HepG2 (cell line): ENCODE measurements around the gene AKIP1. TPM values are rescaled to one million over a fixed set of nuclear protein-coding genes. Genes with fewer than 3 reads are reported as not detected.
A peak's percentile ranks its signal among the peaks of the same experiment; 100 is the strongest.

Experiments used
- ATM ChIP-seq: fragments of 450-650 bp; IDR thresholded peaks from 2 replicates; pipeline ENCODE4 v1.7.1; 2017; ENCODE audit warnings: mild to moderate bottlenecking, borderline replicate concordance
- EEA1 ChIP-seq: sonication (generic); formaldehyde crosslinking; IDR thresholded peaks from 2 replicates; pipeline ENCODE4 v1.5.1; 2020; ENCODE audit warnings: mild to moderate bottlenecking, missing genetic modification reagents, borderline replicate concordance
- KDM5A ChIP-seq: fragments of 200-600 bp; sonication (generic); IDR thresholded peaks from 2 replicates; pipeline ENCODE4 v1.7.0; 2018; ENCODE audit warnings: antibody characterized with exemption, mild to moderate bottlenecking, low read length, borderline replicate concordance
- PBX2 ChIP-seq: IDR thresholded peaks from 2 replicates; pipeline ENCODE4 v1.6.1; 2016; ENCODE audit warnings: control low read depth
- REL ChIP-seq: sonication (generic); formaldehyde crosslinking; conservative IDR thresholded peaks from 2 replicates; pipeline ENCODE4 v1.8.0; 2022; ENCODE audit warnings: mild to moderate bottlenecking, missing genetic modification reagents, moderate library complexity
- SCMH1 ChIP-seq: sonication (generic); formaldehyde crosslinking; IDR thresholded peaks from 2 replicates; pipeline ENCODE4 v1.9.0; 2021; ENCODE audit warnings: missing genetic modification reagents, mild to moderate bottlenecking, borderline replicate concordance
- SP1 ChIP-seq, 2 experiments: fragments of 450-650 bp in 1 of 2; sonication (generic) in 1 of 2; formaldehyde crosslinking in 1 of 2; IDR thresholded peaks; 2 replicates each; pipeline versions ENCODE4 v1.4.0 to v1.6.1; 2016 to 2020; ENCODE audit warnings: missing genetic modification reagents in 1 of 2
- TBX3 ChIP-seq: fragments of 450-650 bp; IDR thresholded peaks from 2 replicates; pipeline ENCODE4 v1.6.1; 2017; ENCODE audit warnings: antibody characterized with exemption, mild to moderate bottlenecking, inconsistent platforms, borderline replicate concordance
- THYN1 ChIP-seq: sonication (generic); formaldehyde crosslinking; IDR thresholded peaks from 2 replicates; pipeline ENCODE4 v1.8.1; 2023; ENCODE audit warnings: low read depth, mild to moderate bottlenecking, moderate library complexity, missing genetic modification reagents, borderline replicate concordance
- ZHX1 ChIP-seq: sonication (generic); formaldehyde crosslinking; IDR thresholded peaks from 2 replicates; pipeline ENCODE4 v1.8.1; 2022; ENCODE audit warnings: low read depth, mild to moderate bottlenecking, missing genetic modification reagents
- ZSCAN30 ChIP-seq: sonication (generic); formaldehyde crosslinking; IDR thresholded peaks from 2 replicates; pipeline ENCODE4 v1.5.0; 2020; ENCODE audit warnings: mild to moderate bottlenecking, missing genetic modification reagents
- polyA plus RNA-seq, 8 experiments: library from polyadenylated mRNA; depleted of rRNA in 3 of 8; stranded (reverse) in 7 of 8; unstranded in 1 of 8; fragments of >200 nt; fragmentation: Illumina TruSeq in 4 of 8; extraction: Trizol in 4 of 8; gene quantifications; 2 replicates each; pipeline versions ENCODE4 v1.2.1 to v1.2.3, GENCODE V29; 2011 to 2016; ENCODE audit warnings: low read depth in 4 of 8, missing spikeins in 1 of 8, mixed read lengths in 1 of 8; ENCODE audit not compliant: insufficient read depth in 1 of 8
- total RNA-seq, 5 experiments: library from RNA; depleted of rRNA; stranded (reverse); fragments of >200 nt; fragmentation: Illumina TruSeq; extraction: Trizol; gene quantifications; 2 replicates each; pipeline ENCODE4 v1.2.3, GENCODE V29; 2016; ENCODE audit warnings: low read depth in 1 of 5
- TF ChIP-seq, protein P1 (sequence below), 2 experiments: fragments of 450-650 bp in 1 of 2; sonication (generic) in 1 of 2; formaldehyde crosslinking in 1 of 2; IDR thresholded peaks; 2 replicates each; pipeline versions ENCODE4 v1.6.1 to v1.8.0; 2016 to 2022; ENCODE audit warnings: antibody characterized with exemption in 1 of 2, mild to moderate bottlenecking in 1 of 2, missing genetic modification reagents in 1 of 2
- TF ChIP-seq, protein P2 (sequence below): sonication (generic); formaldehyde crosslinking; IDR thresholded peaks from 2 replicates; pipeline ENCODE4 v1.9.0; 2021; ENCODE audit warnings: missing genetic modification reagents, mild to moderate bottlenecking, borderline replicate concordance

The AKIP1 gene
- total and polyA plus RNA-seq, 2 of the 13 experiments (the other 11 are each of a cell fraction or from before 2014, with no cell fraction given): 10.0 to 20.3 TPM

DNA sequence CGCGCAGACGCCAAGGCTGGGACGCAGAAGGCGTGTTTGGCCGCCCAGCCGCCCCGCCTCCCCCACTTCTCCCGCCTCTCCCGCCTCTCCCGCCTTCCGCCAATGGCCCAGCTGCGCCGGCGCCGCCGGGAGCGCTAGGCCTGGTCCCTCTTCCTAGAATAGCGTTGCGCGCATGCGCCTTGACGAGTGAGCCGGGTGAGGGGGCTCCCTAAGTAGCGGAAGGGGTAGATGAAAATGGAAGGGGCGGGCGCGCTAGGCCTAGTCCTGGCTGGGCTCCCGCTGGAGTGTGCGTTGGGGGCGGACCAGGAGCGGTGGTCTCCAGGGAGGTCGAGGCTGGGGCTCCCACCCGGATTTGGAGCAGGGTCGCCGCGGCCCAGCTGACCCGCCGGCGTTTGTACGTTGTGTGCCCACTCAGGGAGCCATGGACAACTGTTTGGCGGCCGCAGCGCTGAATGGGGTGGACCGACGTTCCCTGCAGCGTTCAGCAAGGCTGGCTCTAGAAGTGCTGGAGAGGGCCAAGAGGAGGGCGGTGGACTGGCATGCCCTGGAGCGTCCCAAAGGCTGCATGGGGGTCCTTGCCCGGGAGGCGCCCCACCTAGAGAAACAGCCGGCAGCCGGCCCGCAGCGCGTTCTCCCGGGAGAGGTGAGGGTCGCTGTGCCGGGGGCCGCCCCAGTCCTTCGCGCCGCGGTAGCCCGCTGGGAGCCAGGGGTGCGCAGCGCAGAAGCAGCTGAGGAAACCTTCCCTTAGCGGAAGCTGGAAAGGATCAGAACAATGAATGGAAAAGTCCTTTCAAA lies at the start of gene AKIP1 (continued):
- TF ChIP-seq, protein P1, sequence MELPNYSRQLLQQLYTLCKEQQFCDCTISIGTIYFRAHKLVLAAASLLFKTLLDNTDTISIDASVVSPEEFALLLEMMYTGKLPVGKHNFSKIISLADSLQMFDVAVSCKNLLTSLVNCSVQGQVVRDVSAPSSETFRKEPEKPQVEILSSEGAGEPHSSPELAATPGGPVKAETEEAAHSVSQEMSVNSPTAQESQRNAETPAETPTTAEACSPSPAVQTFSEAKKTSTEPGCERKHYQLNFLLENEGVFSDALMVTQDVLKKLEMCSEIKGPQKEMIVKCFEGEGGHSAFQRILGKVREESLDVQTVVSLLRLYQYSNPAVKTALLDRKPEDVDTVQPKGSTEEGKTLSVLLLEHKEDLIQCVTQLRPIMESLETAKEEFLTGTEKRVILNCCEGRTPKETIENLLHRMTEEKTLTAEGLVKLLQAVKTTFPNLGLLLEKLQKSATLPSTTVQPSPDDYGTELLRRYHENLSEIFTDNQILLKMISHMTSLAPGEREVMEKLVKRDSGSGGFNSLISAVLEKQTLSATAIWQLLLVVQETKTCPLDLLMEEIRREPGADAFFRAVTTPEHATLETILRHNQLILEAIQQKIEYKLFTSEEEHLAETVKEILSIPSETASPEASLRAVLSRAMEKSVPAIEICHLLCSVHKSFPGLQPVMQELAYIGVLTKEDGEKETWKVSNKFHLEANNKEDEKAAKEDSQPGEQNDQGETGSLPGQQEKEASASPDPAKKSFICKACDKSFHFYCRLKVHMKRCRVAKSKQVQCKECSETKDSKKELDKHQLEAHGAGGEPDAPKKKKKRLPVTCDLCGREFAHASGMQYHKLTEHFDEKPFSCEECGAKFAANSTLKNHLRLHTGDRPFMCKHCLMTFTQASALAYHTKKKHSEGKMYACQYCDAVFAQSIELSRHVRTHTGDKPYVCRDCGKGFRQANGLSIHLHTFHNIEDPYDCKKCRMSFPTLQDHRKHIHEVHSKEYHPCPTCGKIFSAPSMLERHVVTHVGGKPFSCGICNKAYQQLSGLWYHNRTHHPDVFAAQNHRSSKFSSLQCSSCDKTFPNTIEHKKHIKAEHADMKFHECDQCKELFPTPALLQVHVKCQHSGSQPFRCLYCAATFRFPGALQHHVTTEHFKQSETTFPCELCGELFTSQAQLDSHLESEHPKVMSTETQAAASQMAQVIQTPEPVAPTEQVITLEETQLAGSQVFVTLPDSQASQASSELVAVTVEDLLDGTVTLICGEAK (IDR thresholded peaks at IDR 0.05): no peak
- TF ChIP-seq, protein P1 (CRISPR knock-in tag; IDR thresholded peaks at IDR 0.05): peak; percentile 58; the same call in 1 of the 2 replicates
- TF ChIP-seq ZHX1 (CRISPR knock-in tag): no peak
- TF ChIP-seq ATM: no peak
- no peak for TF ChIP-seq SCMH1 (CRISPR knock-in tag)
- no peak for TF ChIP-seq ZSCAN30
- TF ChIP-seq TBX3: no peak
- TF ChIP-seq KDM5A: 0 out of 2 replicates have a peak, but pooled peaks have one; percentile 42
- TF ChIP-seq SP1 (IDR thresholded peaks at IDR 0.05): no peak
- TF ChIP-seq SP1 (CRISPR knock-in tag; IDR thresholded peaks at IDR 0.05): no peak
- TF ChIP-seq REL: no peak
- TF ChIP-seq, protein P2, sequence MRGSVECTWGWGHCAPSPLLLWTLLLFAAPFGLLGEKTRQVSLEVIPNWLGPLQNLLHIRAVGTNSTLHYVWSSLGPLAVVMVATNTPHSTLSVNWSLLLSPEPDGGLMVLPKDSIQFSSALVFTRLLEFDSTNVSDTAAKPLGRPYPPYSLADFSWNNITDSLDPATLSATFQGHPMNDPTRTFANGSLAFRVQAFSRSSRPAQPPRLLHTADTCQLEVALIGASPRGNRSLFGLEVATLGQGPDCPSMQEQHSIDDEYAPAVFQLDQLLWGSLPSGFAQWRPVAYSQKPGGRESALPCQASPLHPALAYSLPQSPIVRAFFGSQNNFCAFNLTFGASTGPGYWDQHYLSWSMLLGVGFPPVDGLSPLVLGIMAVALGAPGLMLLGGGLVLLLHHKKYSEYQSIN (CRISPR knock-in tag): no peak
- no peak for TF ChIP-seq THYN1 (CRISPR knock-in tag)
- TF ChIP-seq PBX2 (CRISPR knock-in tag): no peak
- no peak; the same call in 1 of the 2 replicates for TF ChIP-seq EEA1 (CRISPR knock-in tag)
